Stimulated activated CD4-positive, alpha-beta T cell treated with anti-CD3 and anti-CD28 coated beads, Interleukin-15, amount 100 ng/mL, for 48 hours (primary cell): Measurements from ENCODE around the gene PTPRM.
"Not testable (repeated sequence)": the region's sequence is repeated elsewhere in the genome, so short reads cannot be mapped to it uniquely, and the experiment has no call there.

Experiments used
- DNase-seq, 2 donors: peaks; one replicate each; pipeline ENCODE4 v3.0.0-alpha.2; 2020; ENCODE audit warnings: low read depth in 2 of 2

PTPRM gene

DNA sequence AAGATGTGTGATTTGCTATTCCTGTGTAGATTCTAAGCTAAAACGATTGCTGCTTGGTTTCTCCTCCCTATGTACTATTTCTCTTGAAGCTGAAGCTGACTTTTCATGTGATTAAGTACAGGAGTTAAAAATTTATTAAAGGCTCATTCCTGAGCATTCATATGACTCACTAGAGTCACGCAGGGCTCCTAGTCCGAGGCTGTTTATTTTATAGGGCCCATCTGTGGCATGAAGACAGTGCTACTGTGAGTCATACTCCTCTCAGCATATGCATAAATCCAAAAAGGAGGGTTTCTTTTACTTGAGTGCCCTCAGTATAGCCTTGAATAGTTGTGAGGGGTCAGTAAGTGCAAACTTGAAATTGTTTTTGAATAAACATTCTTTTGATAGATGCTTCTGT lies 378.8 kb downstream of the PTPRM start:
- no peak for DNase-seq

DNA sequence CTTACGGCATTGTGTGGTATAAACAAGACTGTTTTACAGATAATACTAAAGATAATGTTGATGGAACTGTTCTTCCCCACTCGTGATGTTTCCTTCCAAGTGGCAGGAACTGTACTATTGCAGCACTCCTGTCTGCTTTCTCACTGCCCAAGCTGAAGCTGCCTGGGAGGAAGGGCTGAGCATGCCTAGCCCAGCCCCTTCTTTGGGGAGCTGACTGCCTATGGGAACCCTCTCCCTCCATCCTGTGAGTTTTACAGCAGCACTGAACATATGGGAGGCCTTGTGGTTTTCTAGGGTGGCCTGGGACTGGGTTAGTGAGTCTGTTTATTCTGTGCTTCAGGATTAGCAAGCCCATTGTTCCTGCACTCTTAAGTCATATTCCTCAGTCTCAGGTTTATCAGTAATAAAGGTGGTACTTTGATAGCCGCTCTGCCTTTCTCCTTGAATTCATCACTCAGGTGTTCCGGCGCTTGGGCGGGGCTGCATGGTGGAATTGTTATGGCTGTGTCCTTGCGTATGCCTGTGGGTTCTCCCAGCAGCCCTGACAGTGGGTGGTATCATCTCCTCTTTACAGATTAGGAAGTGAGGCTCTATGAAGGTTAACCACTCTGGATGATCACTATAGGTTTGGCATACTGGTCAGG lies 379.7 kb downstream of the PTPRM start:
- no peak for DNase-seq

DNA sequence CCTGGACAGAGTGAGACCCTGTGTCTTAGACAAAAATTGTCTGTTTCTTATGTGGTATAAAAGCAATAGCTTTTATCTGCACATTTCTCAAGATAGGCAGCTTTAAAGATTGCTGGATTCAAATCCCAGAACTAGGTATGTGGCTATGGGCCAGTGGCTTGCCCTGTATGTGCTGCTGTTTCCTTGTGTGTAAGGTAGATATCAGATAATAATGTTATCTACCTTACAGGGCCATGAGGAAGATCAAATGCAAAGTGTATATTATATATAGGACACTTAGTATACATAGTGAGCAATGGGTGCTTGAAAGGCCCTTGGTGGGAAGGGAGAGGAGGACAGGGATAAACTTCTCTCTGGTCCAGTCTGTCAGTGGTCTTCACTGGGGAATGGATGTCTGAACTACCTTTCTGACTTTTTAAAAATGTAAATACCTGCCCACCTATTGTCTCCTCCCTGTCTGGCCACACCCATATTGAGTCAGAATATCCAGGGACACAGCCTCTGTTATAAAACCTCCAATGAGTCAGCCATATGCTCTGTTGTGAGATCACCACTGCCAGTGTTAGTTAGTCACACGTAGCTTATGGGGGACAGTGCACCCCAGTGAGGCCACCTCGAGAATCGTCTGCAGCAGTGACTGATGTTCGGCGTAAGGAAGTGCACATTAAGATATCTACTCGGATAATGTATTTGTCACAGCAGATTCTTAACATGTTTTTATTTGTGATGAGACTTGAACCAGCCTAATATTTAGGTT lies 383.4 kb downstream of the PTPRM start:
- DNase-seq = no peak

DNA sequence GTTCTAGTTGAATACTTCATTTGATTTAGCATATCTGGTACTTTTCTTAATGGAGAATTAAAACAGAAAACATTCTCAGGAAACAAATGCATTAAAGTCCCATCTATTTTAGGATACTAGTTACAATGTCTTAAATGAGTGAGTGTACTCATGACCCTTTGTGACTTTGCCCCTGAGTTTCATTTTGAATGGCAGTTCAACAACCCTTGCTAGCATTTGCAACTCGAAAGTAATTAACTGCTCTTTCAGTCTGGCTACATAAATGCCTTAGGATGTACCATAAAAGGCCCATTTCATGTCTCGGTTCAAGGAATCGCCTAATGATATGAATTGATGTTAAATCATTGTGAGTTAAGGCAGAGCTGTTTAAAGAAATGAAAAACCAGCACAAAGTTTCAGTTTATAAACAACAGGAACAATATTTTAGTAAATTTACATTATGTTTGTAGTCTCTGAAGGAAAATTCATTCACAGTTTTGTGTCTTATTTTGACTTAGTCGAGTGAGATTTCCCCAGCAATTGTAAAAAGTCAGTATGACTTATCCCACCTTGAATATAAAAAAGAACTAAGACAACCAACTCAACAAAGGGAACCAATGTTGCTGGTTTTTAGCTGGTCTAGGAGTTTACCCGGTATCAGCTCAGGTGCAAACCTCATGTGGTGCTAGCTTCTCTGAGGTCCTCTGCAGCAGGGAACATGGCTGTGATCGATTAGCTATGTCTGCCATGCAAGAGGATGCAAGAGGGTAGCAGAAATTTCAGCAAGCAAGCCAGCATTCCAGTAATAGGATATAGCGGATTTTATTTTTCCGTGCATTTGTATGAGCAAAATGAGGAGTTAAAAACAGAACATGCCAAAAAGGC lies 386.2 kb downstream of the PTPRM start:
- DNase-seq = no peak

DNA sequence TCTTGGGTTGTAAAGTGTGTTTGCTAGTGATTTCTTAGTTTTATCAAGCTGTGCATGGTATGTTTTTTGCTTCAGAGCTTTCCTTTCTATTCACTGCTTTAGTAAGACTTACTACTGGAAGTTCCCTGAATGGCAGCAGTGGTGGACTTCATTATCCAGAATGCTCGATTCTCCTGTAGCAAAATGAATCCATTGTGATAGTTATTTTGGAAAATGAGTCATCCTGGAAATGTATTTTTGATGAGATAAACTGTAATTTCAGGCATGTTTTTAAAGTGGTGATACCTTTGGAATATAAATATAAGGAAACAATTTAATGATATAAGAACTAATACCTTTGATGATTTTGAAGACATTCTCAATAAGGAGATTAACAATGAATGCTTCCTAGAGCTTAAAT lies 387.1 kb downstream of the PTPRM start:
- DNase-seq = no peak

DNA sequence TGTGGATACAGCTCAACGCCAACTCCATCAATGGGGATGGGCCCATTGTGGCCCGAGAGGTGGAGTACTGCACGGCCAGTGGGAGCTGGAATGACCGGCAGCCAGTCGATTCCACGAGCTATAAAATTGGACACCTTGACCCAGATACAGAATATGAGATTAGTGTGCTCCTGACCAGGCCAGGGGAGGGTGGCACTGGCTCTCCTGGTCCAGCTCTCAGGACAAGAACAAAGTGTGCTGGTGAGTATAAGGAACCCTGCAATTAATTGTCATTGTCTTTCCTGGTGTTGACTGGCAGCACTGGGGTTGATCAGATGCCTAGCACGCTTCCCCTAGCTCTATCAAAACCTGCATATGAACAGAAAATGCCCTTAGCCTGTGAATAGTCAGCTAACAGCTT lies 388.1 kb downstream of the PTPRM start:
- no peak for DNase-seq

DNA sequence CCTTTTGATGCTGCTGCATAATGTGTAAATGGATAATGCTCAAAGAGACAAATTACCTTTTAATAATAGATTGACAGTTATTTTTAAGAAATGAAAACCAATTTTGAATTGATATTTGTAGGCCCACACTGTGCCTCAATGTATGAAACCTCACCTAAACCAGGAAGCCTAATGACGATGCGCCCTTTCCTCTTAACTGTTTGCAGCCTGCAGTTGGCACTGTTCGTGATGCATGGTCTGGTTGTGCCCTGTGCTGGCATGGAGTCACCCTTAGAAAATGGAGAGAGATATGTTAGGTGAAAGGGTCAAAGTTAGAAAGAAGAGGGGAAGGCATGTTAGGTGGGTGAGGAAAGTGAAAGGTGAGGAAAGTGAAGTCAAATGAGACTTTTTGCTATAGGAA lies 390.2 kb downstream of the PTPRM start:
- no peak for DNase-seq

DNA sequence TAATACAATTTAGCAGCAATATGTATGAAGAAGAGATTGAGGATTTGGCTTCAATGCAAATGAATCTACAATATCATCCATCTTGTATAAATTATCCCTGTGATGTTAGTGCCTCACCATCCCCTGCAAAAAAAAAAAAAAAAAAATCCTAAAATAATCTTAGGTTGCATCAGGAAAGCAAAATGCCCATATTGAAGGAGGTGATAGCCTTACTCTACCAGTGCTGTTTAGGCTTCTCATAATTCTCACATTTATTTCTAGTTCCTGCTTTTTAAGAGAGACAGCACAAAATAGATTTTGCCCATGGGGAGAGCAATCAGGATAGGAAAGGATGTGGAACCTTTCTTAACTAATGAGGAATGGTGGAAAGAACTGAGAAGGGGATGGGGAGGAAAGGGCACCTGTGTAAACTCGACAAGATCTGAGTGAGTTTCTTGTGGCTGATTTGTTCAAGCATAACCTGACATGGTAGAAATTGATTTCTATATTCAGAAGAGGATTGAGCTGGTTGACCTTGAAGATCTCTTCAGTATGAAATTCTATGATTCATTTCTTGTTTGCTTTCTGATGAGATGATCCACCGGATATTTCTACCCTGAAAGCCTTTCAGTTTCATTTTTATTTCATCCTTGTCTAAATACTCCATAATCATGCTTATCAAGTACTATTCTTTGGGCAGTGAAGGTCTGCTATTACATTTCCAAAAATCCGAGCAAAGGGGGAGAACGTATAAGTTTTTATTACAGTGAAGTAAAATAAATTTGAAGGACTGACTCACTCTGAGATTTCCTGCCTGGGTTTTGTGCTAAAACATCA lies 391.2 kb downstream of the PTPRM start:
- DNase-seq = no peak

DNA sequence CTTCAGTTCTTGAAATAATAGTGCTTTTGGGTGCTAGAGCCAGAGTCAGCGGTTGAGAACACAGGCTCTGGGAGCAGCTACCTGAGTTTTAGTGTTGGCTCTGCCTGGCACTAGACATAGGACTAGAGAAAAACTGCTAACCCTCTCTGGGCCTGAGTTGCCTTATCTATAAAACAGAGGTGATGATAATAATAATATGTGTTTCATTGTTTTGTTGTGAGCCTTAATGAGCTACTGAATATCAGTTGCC lies 391.7 kb downstream of the PTPRM start:
- DNase-seq = no peak

DNA sequence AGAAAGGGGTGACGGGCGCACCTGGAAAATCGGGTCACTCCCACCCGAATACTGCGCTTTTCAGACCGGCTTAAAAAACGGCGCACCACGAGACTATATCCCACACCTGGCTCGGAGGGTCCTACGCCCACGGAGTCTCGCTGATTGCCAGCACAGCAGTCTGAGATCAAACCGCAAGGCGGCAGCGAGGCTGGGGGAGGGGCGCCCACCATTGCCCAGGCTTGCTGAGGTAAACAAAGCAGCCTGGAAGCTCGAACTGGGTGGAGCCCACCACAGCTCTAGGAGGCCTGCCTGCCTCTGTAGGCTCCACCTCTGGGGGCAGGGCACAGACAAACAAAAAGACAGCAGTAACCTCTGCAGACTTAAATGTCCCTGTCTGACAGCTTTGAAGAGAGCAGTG lies 399.6 kb downstream of the PTPRM start:
- DNase-seq = not testable (repeated sequence)

DNA sequence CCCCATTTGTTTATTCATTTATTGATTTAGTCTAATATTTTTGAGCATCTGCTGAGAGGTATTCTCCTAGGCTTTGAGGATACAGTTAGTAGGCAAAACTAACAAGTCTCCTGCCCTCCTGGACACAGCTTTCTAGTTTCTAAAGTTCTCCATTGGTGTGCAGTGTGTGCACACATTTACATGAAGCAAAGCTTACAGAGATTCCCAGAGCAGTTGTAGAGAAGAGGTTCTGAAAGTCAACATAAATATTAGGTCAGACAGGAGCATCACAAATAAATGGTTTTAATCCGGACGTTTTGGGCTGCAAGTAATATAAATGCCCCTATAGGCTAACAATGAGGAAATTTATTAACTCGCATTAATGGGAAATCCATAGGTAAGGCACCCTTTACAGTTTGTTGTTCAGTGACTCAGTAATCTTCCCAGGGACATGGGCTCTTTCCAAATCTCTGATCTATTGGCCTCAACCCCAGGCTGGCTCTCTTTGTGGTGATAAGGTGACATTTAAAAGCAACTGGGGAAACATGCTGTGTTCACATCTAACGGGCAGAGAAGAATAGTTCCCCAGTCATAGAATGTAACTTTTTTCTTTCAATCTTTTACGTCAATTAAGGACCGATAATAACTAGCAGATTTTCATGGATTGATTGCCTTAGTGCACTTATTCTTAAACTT lies 407.2 kb downstream of the PTPRM start:
- no peak for DNase-seq

DNA sequence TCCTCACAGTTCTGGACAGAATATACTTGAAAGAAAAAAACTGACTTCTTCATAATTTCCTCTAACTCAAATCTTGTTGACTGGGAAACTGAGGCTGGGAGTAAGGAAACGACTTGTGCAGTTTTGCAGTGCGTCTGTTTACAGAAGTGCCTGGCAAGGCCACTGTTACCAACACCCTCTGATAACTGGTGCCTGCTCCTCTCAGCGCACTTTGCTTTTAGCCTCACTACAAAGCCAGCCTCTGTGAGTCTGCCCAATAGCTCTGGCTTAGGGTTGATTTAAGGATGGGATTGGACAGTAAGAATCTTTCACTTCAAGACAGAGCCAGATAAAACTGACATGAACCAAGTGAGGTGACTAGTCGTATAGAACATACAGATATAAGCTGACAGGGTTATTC lies 410.8 kb downstream of the PTPRM start:
- DNase-seq = no peak

DNA sequence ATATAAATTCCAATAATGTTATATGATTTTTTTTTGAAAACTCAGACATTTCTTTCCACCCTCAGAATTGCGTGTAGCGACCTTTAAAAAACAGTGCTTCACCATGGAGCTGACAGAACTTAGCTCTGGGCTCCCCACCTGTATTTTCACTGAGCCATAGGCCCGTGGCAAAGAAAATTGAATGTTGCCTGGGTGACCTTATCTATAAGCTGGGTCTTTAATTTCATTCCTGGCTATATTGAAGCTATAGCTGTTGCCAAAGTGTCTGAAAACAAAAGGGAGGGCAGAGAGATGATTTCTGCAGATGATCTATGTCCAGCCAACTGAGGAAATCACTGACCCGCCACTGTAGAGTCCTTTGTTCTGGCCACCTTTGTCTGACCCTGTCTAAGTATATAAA lies 411.7 kb downstream of the PTPRM start:
- no peak for DNase-seq

DNA sequence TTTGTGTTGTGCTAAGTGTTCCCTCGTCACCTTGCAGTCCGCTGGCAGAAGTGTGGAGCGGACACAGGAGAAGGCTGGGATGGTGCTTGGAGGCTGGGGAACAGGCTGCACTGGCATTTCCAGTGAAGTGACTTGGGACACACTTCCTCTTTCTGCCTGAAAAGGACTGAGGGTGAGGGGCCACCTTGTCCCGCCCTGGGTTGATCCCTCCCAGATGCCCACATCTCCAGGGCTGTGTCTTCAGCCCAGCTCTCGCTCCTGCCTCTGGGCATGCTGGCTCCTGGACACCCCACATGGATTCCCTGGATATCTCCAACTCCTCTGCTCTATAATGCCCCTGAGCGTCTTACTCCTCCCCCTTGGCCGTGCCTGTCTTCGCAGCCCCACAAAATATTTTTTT lies 412.6 kb downstream of the PTPRM start:
- no peak for DNase-seq

DNA sequence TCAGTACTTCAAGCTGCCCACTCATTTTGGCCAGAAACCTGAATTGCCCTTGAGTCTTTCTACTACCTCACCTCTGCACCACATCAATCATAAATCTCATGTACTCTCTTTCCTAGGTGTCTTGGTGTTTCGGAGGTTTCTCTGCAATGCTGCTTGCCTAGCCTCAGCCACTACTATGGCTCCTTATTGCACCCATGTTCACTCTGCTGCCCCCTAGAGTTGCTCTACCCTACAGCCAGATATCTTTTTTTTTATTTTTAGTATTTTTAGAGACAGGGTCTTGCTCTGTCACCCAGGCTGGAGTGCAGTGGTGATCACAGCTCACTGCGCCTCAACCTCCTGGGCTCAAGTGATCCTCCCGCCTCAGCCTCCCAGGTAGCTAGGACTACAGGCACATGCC lies 413.0 kb downstream of the PTPRM start:
- DNase-seq = no peak

DNA sequence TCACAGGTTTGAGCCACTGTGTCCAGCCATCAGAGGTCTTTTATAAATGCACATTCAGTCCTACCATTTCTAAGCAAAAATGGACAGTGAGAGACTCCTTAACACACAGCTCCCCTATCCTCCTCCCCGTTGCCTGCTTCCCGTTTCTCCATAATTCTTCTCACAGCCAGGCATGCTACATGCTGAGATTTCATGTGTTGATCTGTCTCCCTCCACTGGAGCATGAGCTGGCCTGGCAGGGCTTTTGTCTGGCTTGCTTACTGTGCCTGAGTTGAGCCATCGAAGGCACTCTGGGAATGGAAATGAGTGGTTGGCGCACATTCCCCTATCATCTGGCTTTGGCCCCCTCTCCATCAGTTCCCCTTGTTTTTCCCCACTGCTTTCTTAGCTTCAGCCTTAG lies 413.5 kb downstream of the PTPRM start:
- no peak for DNase-seq

DNA sequence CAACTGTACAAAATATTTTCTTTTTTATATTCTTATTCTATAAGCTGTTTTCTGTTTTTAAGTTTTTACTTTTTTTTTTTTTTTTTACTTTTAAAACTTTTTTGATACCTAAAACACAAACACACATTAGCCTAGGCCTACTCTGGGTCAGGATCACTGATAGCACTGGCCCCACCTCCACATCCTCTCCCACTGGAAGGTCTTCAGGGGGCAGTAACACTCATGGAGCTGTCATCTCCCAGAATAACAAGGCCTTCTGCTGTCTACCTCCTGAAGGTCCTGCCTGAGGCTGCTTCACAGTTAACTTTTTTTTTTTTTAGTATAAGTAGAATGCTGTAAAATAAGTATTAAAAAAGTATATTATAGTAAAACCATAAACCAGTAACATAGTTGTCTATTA lies 415.1 kb downstream of the PTPRM start:
- DNase-seq = no peak

DNA sequence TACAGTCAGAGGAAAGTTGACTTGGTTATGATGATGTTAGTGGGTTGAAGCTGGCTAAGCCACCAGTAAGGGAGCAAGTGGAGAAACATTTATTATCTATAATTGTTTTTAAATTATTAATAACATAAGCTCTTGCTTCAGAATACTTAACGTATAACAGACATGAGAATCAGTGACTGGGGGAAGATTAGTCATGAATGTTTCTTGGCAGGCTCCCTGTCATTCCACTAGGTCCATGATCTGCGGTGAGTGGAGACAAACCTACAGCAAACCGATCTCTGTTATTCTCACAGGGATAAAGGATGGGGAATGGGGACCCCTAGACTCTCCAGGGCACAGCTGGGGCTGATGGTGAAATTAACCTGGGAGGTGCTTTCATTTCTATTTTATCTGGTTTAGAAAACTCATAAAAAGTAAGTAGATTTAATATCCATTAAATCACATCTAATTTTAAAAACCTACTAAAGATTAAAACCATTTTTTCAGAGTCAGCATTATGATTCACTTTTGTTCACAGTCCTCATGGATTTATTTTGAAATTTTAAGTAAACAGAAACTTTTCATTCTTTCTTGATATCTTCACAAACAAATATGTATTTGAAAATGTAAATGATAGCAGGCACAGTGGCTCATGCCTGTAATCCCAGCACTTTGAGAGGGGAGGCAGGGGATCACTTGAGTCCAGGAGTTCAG lies 420.3 kb downstream of the PTPRM start:
- DNase-seq = no peak

DNA sequence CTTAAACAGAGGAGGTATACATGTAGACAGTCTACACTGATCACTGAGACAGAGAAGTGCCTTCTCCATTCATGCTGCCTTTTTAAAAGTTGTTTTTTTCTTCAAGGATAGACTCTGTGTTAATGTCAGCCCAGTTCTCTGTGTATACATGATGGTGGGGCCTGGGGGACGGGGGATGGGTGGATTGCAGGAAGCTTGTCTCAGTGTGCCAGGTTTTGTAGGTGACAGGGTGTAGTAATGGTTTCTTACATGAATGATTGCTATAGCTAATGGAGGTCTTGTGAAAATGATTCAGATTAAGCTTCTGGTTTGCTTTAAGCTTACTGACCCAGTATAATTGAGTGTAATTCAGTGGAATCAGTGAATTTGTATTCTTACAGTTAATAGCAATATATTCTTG lies 423.6 kb downstream of the PTPRM start:
- no peak for DNase-seq

DNA sequence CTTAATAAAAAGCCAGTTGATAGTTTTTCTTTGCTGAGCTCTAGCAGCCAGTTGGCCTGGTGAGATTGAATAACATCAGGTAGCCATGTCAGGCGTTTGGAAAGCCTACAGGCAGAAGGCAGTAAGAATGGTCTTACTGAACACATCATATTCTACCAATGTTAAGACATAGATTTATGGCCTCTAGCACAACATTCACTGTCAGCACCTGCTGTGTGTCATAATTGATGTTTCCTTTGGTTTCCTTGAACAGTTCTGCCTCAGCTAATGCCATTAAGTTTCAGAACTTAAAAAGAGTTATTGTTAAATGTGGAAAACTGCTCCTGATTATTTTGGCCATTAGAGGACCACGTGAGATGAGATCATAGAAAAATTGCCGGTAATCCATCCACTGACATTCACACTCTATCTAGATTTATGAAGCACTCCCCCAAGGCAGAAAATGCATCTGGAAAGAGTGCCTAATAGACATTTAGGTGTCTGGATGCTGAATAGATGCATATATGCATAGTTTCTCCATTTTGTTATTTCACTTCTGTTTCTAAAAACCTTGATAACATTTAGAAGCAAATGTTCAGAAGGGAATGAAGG lies 434.7 kb downstream of the PTPRM start:
- no peak for DNase-seq
